Loucy (cell line): ENCODE measurements around the gene SIM2.

Experiments used
- H2AFZ ChIP-seq: fragments of 200-600 bp; sonication (generic); 2 replicates; pipeline ENCODE4 v1.6.0; 2016; ENCODE audit warnings: antibody characterized with exemption, mild to moderate bottlenecking, low read length, moderate library complexity
- H3F3A ChIP-seq: fragments of 200-600 bp; 2 replicates; pipeline ENCODE4 v1.6.0; 2016; ENCODE audit warnings: antibody characterized with exemption, low read depth, mild to moderate bottlenecking
- H3K27me3 ChIP-seq: fragments of 200-600 bp; sonication (generic); 2 replicates; pipeline ENCODE4 v1.6.1; 2014; ENCODE audit warnings: low read length, mild to moderate bottlenecking; ENCODE audit not compliant: insufficient read depth, poor library complexity, severe bottlenecking
- H3K36me3 ChIP-seq: fragments of 200-600 bp; sonication (generic); 2 replicates; pipeline ENCODE4 v1.6.1; 2016; ENCODE audit warnings: low read length; ENCODE audit not compliant: insufficient read depth
- H3K4me1 ChIP-seq: fragments of 200-600 bp; sonication (generic); 2 replicates; pipeline ENCODE4 v1.5.1; 2014; ENCODE audit warnings: low read length, mild to moderate bottlenecking; ENCODE audit not compliant: insufficient read depth, poor library complexity, severe bottlenecking
- H3K4me2 ChIP-seq: fragments of 200-600 bp; sonication (generic); 2 replicates; pipeline ENCODE4 v1.6.0; 2014; ENCODE audit warnings: antibody characterized with exemption, low read length, low read depth, mild to moderate bottlenecking; ENCODE audit not compliant: poor library complexity, severe bottlenecking
- H3K4me3 ChIP-seq: fragments of 200-600 bp; sonication (generic); 2 replicates; pipeline ENCODE4 v1.5.1; 2014; ENCODE audit warnings: low read length, mild to moderate bottlenecking, mixed read lengths; ENCODE audit not compliant: poor library complexity, severe bottlenecking
- H3K79me2 ChIP-seq: fragments of 200-600 bp; sonication (generic); 2 replicates; pipeline ENCODE4 v1.6.1; 2014; ENCODE audit warnings: low read length; ENCODE audit not compliant: insufficient read depth
- H3K9ac ChIP-seq: fragments of 200-600 bp; sonication (generic); 2 replicates; pipeline ENCODE4 v1.6.0; 2014; ENCODE audit warnings: mild to moderate bottlenecking, low read depth, low read length, moderate library complexity; ENCODE audit not compliant: poor library complexity, severe bottlenecking
- H3K9me2 ChIP-seq: fragments of 200-600 bp; sonication (generic); replicated peaks from 2 replicates; pipeline ENCODE4 v1.6.1; 2016; ENCODE audit warnings: low read depth, low read length, mixed read lengths
- H3K9me3 ChIP-seq: fragments of 200-600 bp; sonication (generic); 2 replicates; pipeline ENCODE4 v1.6.1; 2014; ENCODE audit warnings: mild to moderate bottlenecking, antibody characterized with exemption, low read length, low read depth; ENCODE audit not compliant: insufficient read depth
- H4K20me1 ChIP-seq: fragments of 200-600 bp; sonication (generic); 2 replicates; pipeline ENCODE4 v1.6.0; 2014; ENCODE audit warnings: antibody characterized with exemption, low read length, mild to moderate bottlenecking; ENCODE audit not compliant: insufficient read depth, poor library complexity, severe bottlenecking
- EZH2phosphoT487 ChIP-seq: fragments of 200-600 bp; IDR thresholded peaks from 2 replicates; pipeline ENCODE4 v1.6.1; 2018; ENCODE audit warnings: antibody characterized with exemption, mild to moderate bottlenecking, moderate library complexity, borderline replicate concordance
- TF ChIP-seq, protein P1 (sequence below): fragments of 200-600 bp; sonication (generic); conservative IDR thresholded peaks from 2 replicates; pipeline ENCODE4 v1.5.1; 2014; ENCODE audit warnings: mild to moderate bottlenecking, antibody characterized with exemption, low read length

The SIM2 gene

DNA sequence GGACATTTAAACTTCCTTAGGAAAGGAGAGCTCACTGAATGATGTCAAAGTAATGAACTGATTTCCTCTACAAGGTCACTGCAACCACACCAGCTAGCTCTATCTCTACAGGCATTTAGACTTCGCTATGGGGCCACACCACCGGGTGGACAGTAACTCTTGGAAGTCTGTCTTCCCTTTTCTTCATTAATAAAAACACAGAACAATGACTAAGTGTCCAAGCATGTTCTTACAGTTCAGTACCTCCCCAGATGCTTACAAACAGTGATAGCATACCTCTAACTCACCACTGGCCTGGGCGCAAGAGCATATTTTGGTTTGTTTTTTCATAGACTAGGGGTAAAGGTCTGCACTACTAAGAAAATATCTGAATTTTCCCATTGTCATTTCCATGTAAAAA is 54.6 kb downstream of the SIM2 start:
- no peaks in the 10 kb centered on the region for H3K79me2 ChIP-seq
- H3K4me1 ChIP-seq, result peaks cover 28% of the 10 kb centered on the region
- no peaks in the 10 kb centered on the region for H3K27me3 ChIP-seq
- no peaks in the 10 kb centered on the region for H4K20me1 ChIP-seq
- H3K9me2 ChIP-seq, result no peaks in the 10 kb centered on the region
- TF ChIP-seq, protein P1, sequence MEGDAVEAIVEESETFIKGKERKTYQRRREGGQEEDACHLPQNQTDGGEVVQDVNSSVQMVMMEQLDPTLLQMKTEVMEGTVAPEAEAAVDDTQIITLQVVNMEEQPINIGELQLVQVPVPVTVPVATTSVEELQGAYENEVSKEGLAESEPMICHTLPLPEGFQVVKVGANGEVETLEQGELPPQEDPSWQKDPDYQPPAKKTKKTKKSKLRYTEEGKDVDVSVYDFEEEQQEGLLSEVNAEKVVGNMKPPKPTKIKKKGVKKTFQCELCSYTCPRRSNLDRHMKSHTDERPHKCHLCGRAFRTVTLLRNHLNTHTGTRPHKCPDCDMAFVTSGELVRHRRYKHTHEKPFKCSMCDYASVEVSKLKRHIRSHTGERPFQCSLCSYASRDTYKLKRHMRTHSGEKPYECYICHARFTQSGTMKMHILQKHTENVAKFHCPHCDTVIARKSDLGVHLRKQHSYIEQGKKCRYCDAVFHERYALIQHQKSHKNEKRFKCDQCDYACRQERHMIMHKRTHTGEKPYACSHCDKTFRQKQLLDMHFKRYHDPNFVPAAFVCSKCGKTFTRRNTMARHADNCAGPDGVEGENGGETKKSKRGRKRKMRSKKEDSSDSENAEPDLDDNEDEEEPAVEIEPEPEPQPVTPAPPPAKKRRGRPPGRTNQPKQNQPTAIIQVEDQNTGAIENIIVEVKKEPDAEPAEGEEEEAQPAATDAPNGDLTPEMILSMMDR, result no peak
- no peak for TF ChIP-seq EZH2phosphoT487
- no peaks in the 10 kb centered on the region for H3K36me3 ChIP-seq
- H2AFZ ChIP-seq, result no peak overlapping the region
- H3K4me3 ChIP-seq, result no peak overlapping the region
- H3F3A ChIP-seq, result no peaks in the 10 kb centered on the region
- H3K9me3 ChIP-seq, result no peaks in the 10 kb centered on the region
- H3K9ac ChIP-seq, result no peak overlapping the region
- H3K4me2 ChIP-seq, result no peak overlapping the region

DNA sequence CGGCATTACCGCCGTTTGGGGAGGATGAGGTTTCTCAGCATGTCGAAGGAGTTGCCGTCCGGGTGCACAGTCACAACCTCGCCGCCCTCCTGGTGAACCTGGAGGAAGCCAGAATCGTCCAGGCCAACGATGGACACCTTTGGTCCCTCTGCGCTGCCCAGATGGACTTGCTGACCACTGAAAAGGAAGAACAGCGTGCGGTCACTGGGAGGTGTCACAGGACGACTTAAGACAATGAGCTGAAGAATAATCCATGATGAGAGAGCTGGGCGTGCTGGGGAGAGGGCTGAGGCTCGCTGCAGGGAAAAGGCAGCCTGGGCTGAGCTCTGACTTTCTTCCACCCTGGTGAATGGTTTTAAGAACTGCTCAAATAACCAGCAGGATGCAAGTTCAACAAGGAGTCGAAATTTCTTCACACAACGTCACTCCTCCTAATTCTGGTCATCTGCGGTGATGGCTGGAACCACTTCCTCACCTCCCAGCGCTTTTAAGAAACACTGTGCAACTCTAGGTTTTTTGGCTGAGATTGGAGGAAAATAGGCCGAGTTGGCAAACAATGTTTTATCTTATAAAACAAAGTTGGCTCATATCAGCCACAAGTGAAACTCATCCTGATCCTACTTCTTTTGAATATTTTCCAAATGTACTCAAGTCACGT is 55.5 kb downstream of the SIM2 start:
- Histone ChIP-seq H3K4me1 (peaks cover 34% of the 10 kb centered on the region), H2AFZ (no peak overlapping the region), H4K20me1 (no peaks in the 10 kb centered on the region), H3K9me2 (no peaks in the 10 kb centered on the region), H3K79me2 (no peaks in the 10 kb centered on the region), H3F3A (no peaks in the 10 kb centered on the region), H3K27me3 (no peaks in the 10 kb centered on the region), H3K9ac (no peak overlapping the region), H3K4me2 (no peak overlapping the region), H3K9me3 (no peaks in the 10 kb centered on the region), H3K36me3 (no peaks in the 10 kb centered on the region), H3K4me3 (no peak overlapping the region)
- TF ChIP-seq, protein P1, result no peak
- no peak for TF ChIP-seq EZH2phosphoT487

DNA sequence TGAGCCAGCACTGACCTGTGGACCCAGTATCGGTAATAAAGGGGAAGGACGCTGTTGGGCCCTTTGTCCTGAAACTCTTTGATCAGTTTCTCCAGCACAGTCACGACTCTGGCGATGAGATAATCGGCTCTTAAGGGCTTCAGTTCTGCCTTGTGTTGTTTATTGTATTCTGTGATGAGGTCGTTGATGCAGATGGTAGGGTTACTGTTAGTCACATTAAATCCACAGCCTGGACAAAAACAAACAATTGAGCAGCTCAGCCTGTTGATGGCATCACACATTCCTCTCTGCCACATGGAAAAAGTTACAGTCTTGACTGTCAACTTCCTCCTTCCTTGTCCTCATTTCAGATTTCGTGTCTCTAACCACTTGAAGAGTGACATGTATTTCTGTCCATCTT is 57.6 kb downstream of the SIM2 start:
- Histone ChIP-seq H4K20me1 (no peaks in the 10 kb centered on the region), H3K9me2 (no peaks in the 10 kb centered on the region), H3K4me3 (no peak overlapping the region), H3K27me3 (no peaks in the 10 kb centered on the region), H3K9ac (no peak overlapping the region), H3K36me3 (no peaks in the 10 kb centered on the region), H3K4me1 (peaks cover 49% of the 10 kb centered on the region), H3K9me3 (no peaks in the 10 kb centered on the region), H3K79me2 (no peaks in the 10 kb centered on the region), H3F3A (peaks cover 4% of the 10 kb centered on the region; the same call in 1 of the 2 replicates), H3K4me2 (no peak overlapping the region), H2AFZ (no peak overlapping the region)
- TF ChIP-seq, protein P1, result no peak
- no peak for TF ChIP-seq EZH2phosphoT487
